Natural killer cell (primary cell): ENCODE data around the gene SPAG8. TPM values are rescaled to one million over a fixed set of nuclear protein-coding genes. Genes with fewer than 3 reads are reported as not detected.

Experiments
- ATAC-seq, 3 donors: fragments of 150-1000 bp in 2 of 3; fragments of 200-7000 bp in 1 of 3; cut with Tn5 transposase; 1 replicate in 1 of 3; 2 replicates in 2 of 3; pipeline ENCODE4 v1.10.0; 2021; ENCODE audit warnings: mild to moderate bottlenecking in 2 of 3, moderate library complexity in 2 of 3
- DNase-seq, 2 donors: peaks; one replicate each; pipeline versions ENCODE4 v3.0.0 to v3.0.0-alpha.2; 2013 to 2021; ENCODE audit warnings: mixed read lengths in 1 of 2
- H3K27ac ChIP-seq: one replicate; pipeline ENCODE4 v1.5.1; 2013; ENCODE audit warnings: mild to moderate bottlenecking, low read length
- H3K27me3 ChIP-seq: one replicate; pipeline ENCODE4 v1.6.1; 2013; ENCODE audit warnings: low read length; ENCODE audit not compliant: control insufficient read depth, insufficient read depth
- H3K36me3 ChIP-seq: one replicate; pipeline ENCODE4 v1.6.1; 2013; ENCODE audit warnings: low read length; ENCODE audit not compliant: control insufficient read depth, insufficient read depth
- H3K4me1 ChIP-seq: one replicate; pipeline ENCODE4 v1.6.1; 2013; ENCODE audit warnings: low read length; ENCODE audit not compliant: control insufficient read depth, insufficient read depth
- H3K4me3 ChIP-seq: one replicate; pipeline ENCODE4 v1.5.1; 2013; ENCODE audit warnings: low read length
- H3K9me3 ChIP-seq: one replicate; pipeline ENCODE4 v1.6.1; 2013; ENCODE audit warnings: low read length; ENCODE audit not compliant: control insufficient read depth, insufficient read depth
- H3K27ac Mint-ChIP-seq, 2 donors: one replicate each; pipeline ENCODE4 v1.8.0; 2022; ENCODE audit warnings: mild to moderate bottlenecking in 2 of 2, mixed read lengths in 2 of 2, moderate library complexity in 1 of 2
- H3K27me3 Mint-ChIP-seq, 2 donors: one replicate each; pipeline ENCODE4 v1.8.0; 2022; ENCODE audit warnings: low read depth in 2 of 2, mixed read lengths in 2 of 2
- H3K36me3 Mint-ChIP-seq: one replicate; pipeline ENCODE4 v1.8.0; 2022; ENCODE audit warnings: mixed read lengths
- H3K4me1 Mint-ChIP-seq, 2 donors: one replicate each; pipeline ENCODE4 v1.8.0; 2022; ENCODE audit warnings: mixed read lengths in 2 of 2
- H3K4me3 Mint-ChIP-seq: one replicate; pipeline ENCODE4 v1.8.0; 2022; ENCODE audit warnings: mild to moderate bottlenecking, moderate library complexity, mixed read lengths
- H3K9me3 Mint-ChIP-seq, 2 donors: one replicate each; pipeline ENCODE4 v1.8.0; 2022; ENCODE audit warnings: mixed read lengths in 2 of 2
- WGBS: methylation state at CpG from one replicate; pipeline ENCODE4 v1.1.7; 2013; ENCODE audit warnings: missing lambda C conversion rate; ENCODE audit not compliant: insufficient coverage; 5-methylcytosine and 5-hydroxymethylcytosine counted together
- intact Hi-C: fragments of 100-400 bp; cut with micrococcal nuclease; formaldehyde crosslinking; loops from one replicate; pipeline ENCODE4 v1.14.2; 2022
- total RNA-seq, 4 donors: library from RNA; stranded (reverse); fragments of 120-200 nt in 1 of 4; gene quantifications; one replicate each; pipeline versions ENCODE4 v1.2.3 to v1.2.4, GENCODE V29; 2013 to 2022
- TF ChIP-seq, protein P1 (sequence below): fragments of 200-600 bp; IDR thresholded peaks from one replicate; pipeline ENCODE4 v1.8.0; 2022; ENCODE audit warnings: antibody characterized with exemption

The SPAG8 gene
- total RNA-seq, 3 donors from 2014 or later (not counting 1 experiment from before 2014, with no cell fraction given) = 2.0 to 2.4 (median 2.1) TPM

DNA sequence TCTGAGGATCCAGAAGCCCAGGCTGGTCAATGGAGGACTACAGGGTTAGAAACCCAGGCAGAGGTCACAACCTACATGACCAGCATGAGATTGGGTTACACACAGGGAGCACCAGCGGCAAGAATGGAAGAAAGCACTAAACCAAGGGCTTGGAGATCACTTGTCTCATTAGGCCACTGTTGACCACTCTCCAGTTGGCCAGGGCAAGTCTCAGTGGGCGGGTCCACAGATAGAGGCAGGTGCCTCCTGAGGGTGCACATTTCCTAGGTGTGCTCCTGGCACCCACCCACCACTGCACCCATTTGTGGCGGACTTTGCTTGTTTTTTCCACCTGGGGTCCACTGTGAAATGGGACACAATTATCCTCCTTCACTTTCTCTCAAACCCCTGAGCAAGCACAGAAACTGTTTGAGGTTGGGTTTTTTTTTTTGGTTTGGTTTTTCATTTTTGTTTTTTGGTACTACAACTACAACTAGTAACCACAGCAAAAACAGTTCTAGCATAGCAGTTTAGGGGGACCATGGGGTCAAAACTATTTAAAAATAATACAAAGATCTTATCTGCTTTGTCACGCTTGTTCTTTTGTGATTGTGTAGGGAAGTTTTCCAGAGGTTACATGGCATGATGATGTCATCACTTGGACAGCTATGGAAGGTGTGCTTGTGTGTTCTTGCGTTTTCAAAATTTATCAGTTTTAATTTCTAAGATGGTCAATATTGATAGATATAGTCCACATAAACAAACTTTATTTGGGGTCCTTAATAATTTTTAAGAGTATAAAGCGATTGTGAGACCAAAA lies 14.6 kb downstream of the SPAG8 start:
- H3K4me3 ChIP-seq = no peak overlapping the region
- Mint-ChIP-seq H3K27ac (no peak overlapping the region), H3K36me3 (no peaks in the 10 kb centered on the region), H3K4me3 (no peak overlapping the region), H3K9me3 (no peaks in the 10 kb centered on the region), H3K4me1 (peaks cover 0 to 9% of the 10 kb centered on the region in 2 donors), H3K27me3 (no peaks in the 10 kb centered on the region)
- intact Hi-C loops = no loop called here
- no peak overlapping the region for H3K27ac ChIP-seq
- ATAC-seq (no peak), DNase-seq (no peak)
- H3K36me3 ChIP-seq = no peaks in the 10 kb centered on the region
- TF ChIP-seq, protein P1, sequence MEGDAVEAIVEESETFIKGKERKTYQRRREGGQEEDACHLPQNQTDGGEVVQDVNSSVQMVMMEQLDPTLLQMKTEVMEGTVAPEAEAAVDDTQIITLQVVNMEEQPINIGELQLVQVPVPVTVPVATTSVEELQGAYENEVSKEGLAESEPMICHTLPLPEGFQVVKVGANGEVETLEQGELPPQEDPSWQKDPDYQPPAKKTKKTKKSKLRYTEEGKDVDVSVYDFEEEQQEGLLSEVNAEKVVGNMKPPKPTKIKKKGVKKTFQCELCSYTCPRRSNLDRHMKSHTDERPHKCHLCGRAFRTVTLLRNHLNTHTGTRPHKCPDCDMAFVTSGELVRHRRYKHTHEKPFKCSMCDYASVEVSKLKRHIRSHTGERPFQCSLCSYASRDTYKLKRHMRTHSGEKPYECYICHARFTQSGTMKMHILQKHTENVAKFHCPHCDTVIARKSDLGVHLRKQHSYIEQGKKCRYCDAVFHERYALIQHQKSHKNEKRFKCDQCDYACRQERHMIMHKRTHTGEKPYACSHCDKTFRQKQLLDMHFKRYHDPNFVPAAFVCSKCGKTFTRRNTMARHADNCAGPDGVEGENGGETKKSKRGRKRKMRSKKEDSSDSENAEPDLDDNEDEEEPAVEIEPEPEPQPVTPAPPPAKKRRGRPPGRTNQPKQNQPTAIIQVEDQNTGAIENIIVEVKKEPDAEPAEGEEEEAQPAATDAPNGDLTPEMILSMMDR = no peak
- H3K4me1 ChIP-seq = no peaks in the 10 kb centered on the region
- H3K27me3 ChIP-seq = no peaks in the 10 kb centered on the region
- no peaks in the 10 kb centered on the region for H3K9me3 ChIP-seq
- 92% methylated on average over 3 of the region's 6 CpGs for WGBS

- DNase-seq (no peak), ATAC-seq (no peak)
- Mint-ChIP-seq H3K27me3 (peaks cover 0 to 5% of the 10 kb centered on the region in 2 donors), H3K27ac (no peak overlapping the region), H3K4me3 (no peak overlapping the region), H3K36me3 (no peaks in the 10 kb centered on the region), H3K9me3 (no peaks in the 10 kb centered on the region), H3K4me1 (peaks cover 0 to 16% of the 10 kb centered on the region in 2 donors)
- H3K9me3 ChIP-seq = no peaks in the 10 kb centered on the region
- H3K36me3 ChIP-seq = no peaks in the 10 kb centered on the region
- TF ChIP-seq, protein P1 = no peak
- H3K27ac ChIP-seq = no peak overlapping the region
- no peaks in the 10 kb centered on the region for H3K4me1 ChIP-seq
- H3K4me3 ChIP-seq = no peak overlapping the region
- H3K27me3 ChIP-seq = no peaks in the 10 kb centered on the region
- intact Hi-C loops = no loop called here
Measured at GRCh38 chr9:35795695-35796094, 16.4 kb downstream of the SPAG8 start.

GRCh38 chr9:35793461-35793860 lies 18.6 kb downstream of the SPAG8 start:
- Mint-ChIP-seq H3K27me3 (peaks cover 0 to 9% of the 10 kb centered on the region in 2 donors), H3K27ac (no peak overlapping the region), H3K4me1 (peaks cover 0 to 21% of the 10 kb centered on the region in 2 donors), H3K4me3 (no peak overlapping the region), H3K9me3 (no peaks in the 10 kb centered on the region), H3K36me3 (no peaks in the 10 kb centered on the region)
- ATAC-seq = no peak
- intact Hi-C loops = no loop called here
- H3K4me3 ChIP-seq = no peak overlapping the region
- WGBS = 94% methylated on average over 2 of the region's 2 CpGs
- TF ChIP-seq, protein P1 = no peak
- no peaks in the 10 kb centered on the region for H3K27me3 ChIP-seq
- no peaks in the 10 kb centered on the region for H3K4me1 ChIP-seq
- no peaks in the 10 kb centered on the region for H3K9me3 ChIP-seq
- no peaks in the 10 kb centered on the region for H3K36me3 ChIP-seq
- H3K27ac ChIP-seq = no peak overlapping the region
- DNase-seq = no peak

GRCh38 chr9:35792826-35793225 lies 19.2 kb downstream of the SPAG8 start:
- H3K4me3 ChIP-seq = no peak overlapping the region
- no peaks in the 10 kb centered on the region for H3K36me3 Mint-ChIP-seq
- no peak for DNase-seq
- 97% methylated on average over 14 of the region's 14 CpGs for WGBS
- no peak overlapping the region for H3K4me3 Mint-ChIP-seq
- TF ChIP-seq, protein P1 = no peak
- no peak overlapping the region for H3K27ac ChIP-seq
- peaks cover 0 to 21% of the 10 kb centered on the region in 2 donors for H3K4me1 Mint-ChIP-seq
- H3K9me3 ChIP-seq = no peaks in the 10 kb centered on the region
- H3K27me3 Mint-ChIP-seq = peaks cover 0 to 9% of the 10 kb centered on the region in 2 donors
- no peaks in the 10 kb centered on the region for H3K27me3 ChIP-seq
- H3K9me3 Mint-ChIP-seq = no peaks in the 10 kb centered on the region
- no peak overlapping the region for H3K27ac Mint-ChIP-seq
- no peaks in the 10 kb centered on the region for H3K4me1 ChIP-seq
- ATAC-seq = no peak
- intact Hi-C loops = no loop called here
- no peaks in the 10 kb centered on the region for H3K36me3 ChIP-seq
